B cell (primary cell): ENCODE data around the gene MATN1. TPM values are rescaled to one million over a fixed set of nuclear protein-coding genes. Genes with fewer than 3 reads are reported as not detected.

ENCODE experiments used
- ATAC-seq: fragments of 200-7000 bp; cut with Tn5 transposase; one replicate; pipeline ENCODE4 v1.10.0; 2021; ENCODE audit warnings: low read depth, mild to moderate bottlenecking, moderate number of reproducible peaks, moderate library complexity
- CTCF ChIA-PET: fragments of 350-600 bp; sonication (Branson Sonifier 250); formaldehyde crosslinking; loops from one replicate; lab custom pipeline; 2021; ENCODE audit warnings: antibody characterized with exemption, inconsistent platforms; lab: Charles Lee
- POLR2A ChIA-PET: fragments of 350-600 bp; sonication (Branson Sonifier 250); formaldehyde crosslinking; loops from one replicate; lab custom pipeline; 2021; ENCODE audit warnings: antibody characterized with exemption; lab: Charles Lee
- DNase-seq: peaks from one replicate; pipeline ENCODE4 v3.0.0; 2013
- H2AFZ ChIP-seq: 2 replicates; pipeline ENCODE4 v1.6.1; 2012; ENCODE audit warnings: mild to moderate bottlenecking, low read depth, low read length; ENCODE audit not compliant: insufficient read depth, poor library complexity, severe bottlenecking
- H3K27ac ChIP-seq, 2 donors: 1 replicate in 1 of 2; 2 replicates in 1 of 2; pipeline ENCODE4 v1.5.1; 2012 to 2013; ENCODE audit warnings: low read length in 2 of 2, mild to moderate bottlenecking in 2 of 2, moderate library complexity in 1 of 2
- H3K27me3 ChIP-seq, 4 experiments: fragments of 200-600 bp in 1 of 4; sonication (generic) in 1 of 4; replicated peaks in 1 of 4; 1 replicate in 2 of 4; 2 replicates in 2 of 4; pipeline versions ENCODE4 v1.6.1 to v1.7.0; 2013 to 2016; ENCODE audit warnings: low read length in 3 of 4, mild to moderate bottlenecking in 2 of 4, mixed read lengths in 1 of 4, moderate library complexity in 1 of 4; ENCODE audit not compliant: insufficient read depth in 4 of 4, control insufficient read depth in 3 of 4; ENCODE audit errors: control extremely low read depth in 1 of 4
- H3K36me3 ChIP-seq, 2 experiments: replicated peaks in 1 of 2; 1 replicate in 1 of 2; 2 replicates in 1 of 2; pipeline versions ENCODE4 v1.6.1 to v1.7.1; 2013; ENCODE audit warnings: low read length in 1 of 2; ENCODE audit not compliant: insufficient read depth in 2 of 2, control insufficient read depth in 1 of 2; ENCODE audit errors: control extremely low read depth in 1 of 2, extremely low read depth in 1 of 2
- H3K4me1 ChIP-seq, 2 donors: fragments of 200-600 bp in 1 of 2; sonication (generic) in 1 of 2; 1 replicate in 1 of 2; 2 replicates in 1 of 2; pipeline versions ENCODE4 v1.5.1 to v1.6.1; 2013 to 2017; ENCODE audit warnings: low read length in 2 of 2; ENCODE audit not compliant: control insufficient read depth in 2 of 2, insufficient read depth in 2 of 2
- H3K4me2 ChIP-seq: replicated peaks from 2 replicates; pipeline ENCODE3; 2012; ENCODE audit warnings: mild to moderate bottlenecking, low read depth, low read length; ENCODE audit not compliant: poor library complexity, severe bottlenecking
- H3K4me3 ChIP-seq, 5 experiments: fragments of 200-600 bp in 1 of 5; sonication (generic) in 1 of 5; 1 replicate in 3 of 5; 2 replicates in 2 of 5; pipeline versions ENCODE4 v1.5.1 to v1.7.0; 2011 to 2016; ENCODE audit warnings: low read length in 4 of 5, mild to moderate bottlenecking in 4 of 5, low read depth in 2 of 5, control low read depth in 1 of 5, moderate library complexity in 1 of 5; ENCODE audit not compliant: insufficient read depth in 1 of 5; ENCODE audit errors: control extremely low read depth in 1 of 5, extremely low read depth in 1 of 5
- H3K79me2 ChIP-seq: fragments of 200-600 bp; sonication (generic); one replicate; pipeline ENCODE4 v1.6.0; 2016; ENCODE audit warnings: low read length; ENCODE audit not compliant: control insufficient read depth, insufficient read depth
- H3K9ac ChIP-seq: fragments of 200-600 bp; sonication (generic); 2 replicates; pipeline ENCODE4 v1.6.1; 2017; ENCODE audit warnings: mild to moderate bottlenecking, low read length, moderate library complexity
- H3K9me3 ChIP-seq, 3 donors: one replicate each; pipeline versions ENCODE4 v1.6.1 to v1.7.1; 2013; ENCODE audit warnings: low read length in 2 of 3; ENCODE audit not compliant: control insufficient read depth in 2 of 3, insufficient read depth in 1 of 3; ENCODE audit errors: control extremely low read depth in 1 of 3
- H4K20me1 ChIP-seq: 2 replicates; pipeline ENCODE4 v1.6.0; 2012; ENCODE audit warnings: mild to moderate bottlenecking, low read length; ENCODE audit not compliant: insufficient read depth, control insufficient read depth, poor library complexity, severe bottlenecking
- H3K27ac Mint-ChIP-seq: one replicate; pipeline ENCODE4 v1.8.0; 2021; ENCODE audit warnings: mixed read lengths
- H3K27me3 Mint-ChIP-seq: one replicate; pipeline ENCODE4 v1.8.0; 2021; ENCODE audit warnings: mixed read lengths
- H3K4me1 Mint-ChIP-seq: one replicate; pipeline ENCODE4 v1.8.0; 2021; ENCODE audit warnings: mixed read lengths
- H3K4me3 Mint-ChIP-seq: one replicate; pipeline ENCODE4 v1.8.0; 2021; ENCODE audit warnings: mixed read lengths
- H3K9me3 Mint-ChIP-seq: one replicate; pipeline ENCODE4 v1.8.0; 2022; ENCODE audit warnings: mixed read lengths; ENCODE audit not compliant: insufficient read depth
- CTCF ChIP-seq: fragments of 200-600 bp; IDR thresholded peaks from one replicate; pipeline ENCODE4 v1.8.0; 2022; ENCODE audit warnings: antibody characterized with exemption, mild to moderate bottlenecking
- EZH2 ChIP-seq: IDR thresholded peaks from 2 replicates; pipeline ENCODE4 v1.6.1; 2012; ENCODE audit warnings: borderline replicate concordance, low read depth, mild to moderate bottlenecking, moderate library complexity, low read length; ENCODE audit not compliant: insufficient read depth, poor library complexity, severe bottlenecking
- WGBS: methylation state at CpG from one replicate; pipeline ENCODE4 v1.1.5; 2013; ENCODE audit warnings: missing lambda C conversion rate; ENCODE audit not compliant: insufficient coverage; 5-methylcytosine and 5-hydroxymethylcytosine counted together
- intact Hi-C: fragments of 100-400 bp; cut with micrococcal nuclease; formaldehyde crosslinking; loops from one replicate; pipeline ENCODE4 v1.10.0; 2022
- polyA plus RNA-seq: library from polyadenylated mRNA; depleted of rRNA; stranded (reverse); fragments of >200 nt; gene quantifications from 2 replicates; pipeline ENCODE4 v1.2.3, GENCODE V29; 2012
- total RNA-seq, 2 donors: library from RNA; stranded (reverse); fragments of 120-200 nt in 1 of 2; gene quantifications; 1 replicate in 1 of 2; 2 replicates in 1 of 2; pipeline versions ENCODE4 v1.2.3 to v1.2.4, GENCODE V29; 2013 to 2022

MATN1 gene
- total and polyA plus RNA-seq, 2 donors (not counting 1 experiment from before 2014, with no cell fraction given), result 2.5 to 3.2 TPM

GRCh38 chr1:30762930-30763650 lies 39.7 kb upstream of the MATN1 start:
- WGBS, result 100% methylated on average over 1 of the region's 7 CpGs
- H3K9me3 ChIP-seq, result no peaks in the 10 kb centered on the region
- Mint-ChIP-seq H3K4me1 (peaks cover 80% of the 10 kb centered on the region), H3K27ac (peak overlapping the region; percentile 95), H3K4me3 (peak overlapping the region; percentile 92), H3K9me3 (no peaks in the 10 kb centered on the region), H3K27me3 (no peaks in the 10 kb centered on the region)
- H2AFZ ChIP-seq, result peak overlapping the region; percentile 34
- H3K79me2 ChIP-seq, result peaks cover 39% of the 10 kb centered on the region
- no peak overlapping the region for H3K9ac ChIP-seq
- H3K4me2 ChIP-seq, result peak overlapping the region; percentile 94
- DNase-seq (peak; percentile 32), ATAC-seq (no peak)
- TF ChIP-seq CTCF, result no peak
- TF ChIP-seq EZH2, result no peak
- POLR2A ChIA-PET, result interaction anchor here (0.7 to 4.7 kb wide), 8 partner anchors 8 to 44 kb away, joined by 4 to 40 read pairs (median 14); no protein-coding TSS in a partner anchor
- H3K27me3 ChIP-seq, result no peaks in the 10 kb centered on the region
- no peaks in the 10 kb centered on the region for H4K20me1 ChIP-seq
- H3K36me3 ChIP-seq, result no peaks in the 10 kb centered on the region
- peaks cover 64 to 73% of the 10 kb centered on the region in 2 donors for H3K4me1 ChIP-seq
- CTCF ChIA-PET, result interaction anchor here (0.6 to 27.3 kb wide), 4 partner anchors 9 to 816 kb away, joined by 3 to 769 read pairs (median 160); partner anchors contain the start of gene MATN1
- H3K4me3 ChIP-seq, result no peak overlapping the region
- intact Hi-C loops, result loop anchor here (1.0 to 2.0 kb wide), 2 partner anchors 12 to 18 kb away; no protein-coding TSS in a partner anchor
- H3K27ac ChIP-seq, result peak overlapping the region; percentile 82 to 98
